ENCODE data around the gene BOLA3. TPM values are rescaled to one million over a fixed set of nuclear protein-coding genes. Genes with fewer than 3 reads are reported as not detected.

The BOLA3 gene
- total and polyA plus RNA-seq, 2 of the 4 experiments (the other 2 are of a cell fraction) = 13.3 to 39.5 TPM

DNA sequence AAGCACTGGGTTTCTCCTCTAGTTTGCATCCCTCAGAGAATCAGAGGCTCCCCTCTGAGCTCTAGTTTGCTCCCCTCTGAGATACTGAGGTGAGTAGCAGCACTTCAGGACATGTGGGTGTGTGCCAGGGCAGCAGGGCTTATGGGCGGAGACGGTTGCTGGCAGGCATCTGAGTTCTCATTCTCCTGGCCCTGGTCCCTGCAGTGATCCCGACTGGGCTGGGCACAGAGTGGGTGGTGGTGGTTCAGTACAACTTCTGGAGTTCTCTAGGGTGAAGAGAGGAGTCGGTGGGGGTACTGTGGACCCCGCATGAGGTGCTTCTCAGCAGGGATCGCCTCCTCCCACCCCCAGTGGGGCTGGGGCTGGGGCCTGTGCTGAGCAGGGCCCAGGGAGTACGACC is 47.9 kb downstream of the BOLA3 start:
- no peak overlapping the region for H3K23ac ChIP-seq (ENCODE audit: low read depth, low read length)
- no peak overlapping the region for H3K4ac ChIP-seq (ENCODE audit: low read depth, low read length)
- no peak overlapping the region for H3K18ac ChIP-seq (ENCODE audit: low read depth, low read length)
- TF ChIP-seq, protein P1, sequence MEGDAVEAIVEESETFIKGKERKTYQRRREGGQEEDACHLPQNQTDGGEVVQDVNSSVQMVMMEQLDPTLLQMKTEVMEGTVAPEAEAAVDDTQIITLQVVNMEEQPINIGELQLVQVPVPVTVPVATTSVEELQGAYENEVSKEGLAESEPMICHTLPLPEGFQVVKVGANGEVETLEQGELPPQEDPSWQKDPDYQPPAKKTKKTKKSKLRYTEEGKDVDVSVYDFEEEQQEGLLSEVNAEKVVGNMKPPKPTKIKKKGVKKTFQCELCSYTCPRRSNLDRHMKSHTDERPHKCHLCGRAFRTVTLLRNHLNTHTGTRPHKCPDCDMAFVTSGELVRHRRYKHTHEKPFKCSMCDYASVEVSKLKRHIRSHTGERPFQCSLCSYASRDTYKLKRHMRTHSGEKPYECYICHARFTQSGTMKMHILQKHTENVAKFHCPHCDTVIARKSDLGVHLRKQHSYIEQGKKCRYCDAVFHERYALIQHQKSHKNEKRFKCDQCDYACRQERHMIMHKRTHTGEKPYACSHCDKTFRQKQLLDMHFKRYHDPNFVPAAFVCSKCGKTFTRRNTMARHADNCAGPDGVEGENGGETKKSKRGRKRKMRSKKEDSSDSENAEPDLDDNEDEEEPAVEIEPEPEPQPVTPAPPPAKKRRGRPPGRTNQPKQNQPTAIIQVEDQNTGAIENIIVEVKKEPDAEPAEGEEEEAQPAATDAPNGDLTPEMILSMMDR (conservative IDR thresholded peaks at IDR 0.05; ENCODE audit: low read depth, low read length) = no peak
- TF ChIP-seq RCOR1 (IDR thresholded peaks at IDR 0.05; ENCODE audit: insufficient replicate concordance, low read length) (no peak), FOS (IDR thresholded peaks at IDR 0.05; ENCODE audit: low read depth, low read length) (no peak), MAFK (IDR thresholded peaks at IDR 0.05; ENCODE audit: low read depth, low read length) (no peak), NFE2L2 (IDR thresholded peaks at IDR 0.05; ENCODE audit: low read depth, low read length) (no peak), BHLHE40 (IDR thresholded peaks at IDR 0.05; ENCODE audit: low read depth, low read length) (no peak), MAZ (IDR thresholded peaks at IDR 0.05; ENCODE audit: borderline replicate concordance, low read depth, low read length) (no peak), POLR2A (IDR thresholded peaks at IDR 0.05; ENCODE audit: low read depth, low read length) (no peak), RFX5 (IDR thresholded peaks at IDR 0.05; ENCODE audit: low read depth, low read length) (no peak), CEBPB (IDR thresholded peaks at IDR 0.05; ENCODE audit: low read depth, low read length) (no peak), MXI1 (IDR thresholded peaks at IDR 0.05; ENCODE audit: borderline replicate concordance, low read depth, low read length) (no peak), CHD1 (IDR thresholded peaks at IDR 0.05; ENCODE audit: low read depth, low read length) (no peak), RAD21 (IDR thresholded peaks at IDR 0.05; ENCODE audit: low read length) (no peak), SMC3 (IDR thresholded peaks at IDR 0.05; ENCODE audit: low read depth, low read length) (no peak)
- TF ChIP-seq, protein P2, sequence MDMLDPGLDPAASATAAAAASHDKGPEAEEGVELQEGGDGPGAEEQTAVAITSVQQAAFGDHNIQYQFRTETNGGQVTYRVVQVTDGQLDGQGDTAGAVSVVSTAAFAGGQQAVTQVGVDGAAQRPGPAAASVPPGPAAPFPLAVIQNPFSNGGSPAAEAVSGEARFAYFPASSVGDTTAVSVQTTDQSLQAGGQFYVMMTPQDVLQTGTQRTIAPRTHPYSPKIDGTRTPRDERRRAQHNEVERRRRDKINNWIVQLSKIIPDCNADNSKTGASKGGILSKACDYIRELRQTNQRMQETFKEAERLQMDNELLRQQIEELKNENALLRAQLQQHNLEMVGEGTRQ (IDR thresholded peaks at IDR 0.05; ENCODE audit: low read depth, low read length) = no peak
- TF ChIP-seq, protein P3, sequence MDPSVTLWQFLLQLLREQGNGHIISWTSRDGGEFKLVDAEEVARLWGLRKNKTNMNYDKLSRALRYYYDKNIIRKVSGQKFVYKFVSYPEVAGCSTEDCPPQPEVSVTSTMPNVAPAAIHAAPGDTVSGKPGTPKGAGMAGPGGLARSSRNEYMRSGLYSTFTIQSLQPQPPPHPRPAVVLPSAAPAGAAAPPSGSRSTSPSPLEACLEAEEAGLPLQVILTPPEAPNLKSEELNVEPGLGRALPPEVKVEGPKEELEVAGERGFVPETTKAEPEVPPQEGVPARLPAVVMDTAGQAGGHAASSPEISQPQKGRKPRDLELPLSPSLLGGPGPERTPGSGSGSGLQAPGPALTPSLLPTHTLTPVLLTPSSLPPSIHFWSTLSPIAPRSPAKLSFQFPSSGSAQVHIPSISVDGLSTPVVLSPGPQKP (IDR thresholded peaks at IDR 0.05; ENCODE audit: borderline replicate concordance, low read depth, low read length) = no peak
- CTCF ChIA-PET = no interaction called here
- H3K14ac ChIP-seq (replicated peaks; ENCODE audit: low read depth, low read length) = no peak overlapping the region
- H2AK9ac ChIP-seq (replicated peaks; ENCODE audit: low read depth, low read length, poor library complexity) = no peak overlapping the region
- ATAC-seq (ENCODE audit: low read depth) (no peak), DNase-seq (no peak)
- H3K27ac ChIP-seq (ENCODE audit: insufficient read depth, low read length) = no peak overlapping the region
- no peak overlapping the region for H3K9ac ChIP-seq (ENCODE audit: low read depth, low read length)
- no peak overlapping the region for H2BK15ac ChIP-seq (ENCODE audit: low read depth, low read length)
- intact Hi-C loops (cut with micrococcal nuclease) (no loop called here), dilution Hi-C loops (cut with HindIII; ENCODE audit: low sequenced_read_pairs, unreplicated experiment) (loop anchor here (25.0 kb wide), 1 partner anchor 263 kb away; the partner anchor contains the start of gene STAMBP), in situ Hi-C loops (cut with MboI; ENCODE audit: low sequenced_read_pairs) (no loop called here)
- H2BK120ac ChIP-seq (ENCODE audit: low read depth, low read length) = no peak overlapping the region
- BruUV-seq (replicated peaks) = no TSS peak
- no peaks in the 10 kb centered on the region for H3K9me1 ChIP-seq (ENCODE audit: insufficient read depth, low read length)
- H3K4me1 ChIP-seq (ENCODE audit: control insufficient read depth, insufficient read depth, low read length) = no peaks in the 10 kb centered on the region
- H4K20me1 ChIP-seq (ENCODE audit: insufficient read depth, low read length) = no peaks in the 10 kb centered on the region
- no peak overlapping the region for H4K91ac ChIP-seq (ENCODE audit: insufficient read depth, low read depth, low read length)
- no peaks in the 10 kb centered on the region for H3K9me3 ChIP-seq (ENCODE audit: control insufficient read depth, insufficient read depth, low read length)
- POLR2A ChIA-PET (ENCODE audit: unreplicated experiment) = no interaction called here
- H2AK5ac ChIP-seq (ENCODE audit: low read depth, low read length) = no peak overlapping the region
- H3K4me3 ChIP-seq (ENCODE audit: insufficient read depth, low read depth, low read length) = no peak overlapping the region
- no peak overlapping the region for H3K4me2 ChIP-seq (ENCODE audit: low read depth, low read length)
- 100% methylated on average over 2 of the region's 7 CpGs; no CpG with 5 or more reads in 1 of the 2 experiments for WGBS, 2 experiments (ENCODE audit: extremely low coverage in 2 of 2, insufficient read length in 1 of 2)
- peaks cover 49% of the 10 kb centered on the region for H3K36me3 ChIP-seq (ENCODE audit: control insufficient read depth, insufficient read depth, low read length)
- H3K79me1 ChIP-seq (ENCODE audit: low read depth in 1 of 2, low read length in 2 of 2) = 0 out of 4 replicates have a peak, but pooled peaks cover 0 to 3% of the 10 kb centered on the region in 2 experiments
- H3K27me3 ChIP-seq (ENCODE audit: control insufficient read depth, insufficient read depth, low read length) = no peaks in the 10 kb centered on the region
- no peak overlapping the region for H2BK20ac ChIP-seq (ENCODE audit: low read depth, low read length)
- no peak overlapping the region for H4K8ac ChIP-seq (ENCODE audit: low read depth in 2 of 2, low read length in 2 of 2)
- H2BK5ac ChIP-seq (ENCODE audit: low read depth, low read length, poor library complexity, severe bottlenecking) = no peak overlapping the region
- H2AFZ ChIP-seq (replicated peaks; ENCODE audit: low read length, poor library complexity) = no peak overlapping the region
- no peak overlapping the region for H4K5ac ChIP-seq (ENCODE audit: low read depth, low read length)
- H3K56ac ChIP-seq (ENCODE audit: extremely low read depth, insufficient read depth, low read length) = no peak overlapping the region
